ENCODE data around the gene PRRT4.

Gene PRRT4

GRCh38 chr7:128361411-128362379 is at the start of gene PRRT4:
PRRT4 (minus strand) TSS chr7:128361690.
- no peak for DNase-seq (ENCODE audit: low read depth in 2 of 2, low spot score in 1 of 2)

- no peak for DNase-seq (ENCODE audit: low read depth in 2 of 2, low spot score in 1 of 2)
Observed at GRCh38 chr7:128410451-128410753, 48.9 kb upstream of the PRRT4 start.

- DNase-seq (ENCODE audit: low read depth in 2 of 2, low spot score in 1 of 2) = peak; percentile 72 to 75
Observed at GRCh38 chr7:128409596-128410450, 48.3 kb upstream of the PRRT4 start, which contains the start of gene IMPDH1. IMPDH1 (minus strand) TSS chr7:128409982; CDS start chr7:128409901, 81 bp downstream.

- no peak for DNase-seq (ENCODE audit: low read depth in 2 of 2, low spot score in 1 of 2)
Observed at GRCh38 chr7:128408709-128409595, 47.5 kb upstream of the PRRT4 start.

GRCh38 chr7:128407751-128408708 is 46.5 kb upstream of the PRRT4 start:
- no peak for DNase-seq (ENCODE audit: low read depth in 2 of 2, low spot score in 1 of 2)

GRCh38 chr7:128407233-128407589 is 45.7 kb upstream of the PRRT4 start:
- DNase-seq (ENCODE audit: low read depth in 2 of 2, low spot score in 1 of 2) = no peak

- no peak for DNase-seq (ENCODE audit: low read depth in 2 of 2, low spot score in 1 of 2)
Observed at GRCh38 chr7:128406314-128407232, 45.1 kb upstream of the PRRT4 start.

GRCh38 chr7:128405471-128406313 is 44.2 kb upstream of the PRRT4 start:
- peak in 1 of 2 donors; percentile 20 for DNase-seq (ENCODE audit: low read depth in 2 of 2, low spot score in 1 of 2)

GRCh38 chr7:128404886-128405470 is 43.5 kb upstream of the PRRT4 start:
- no peak for DNase-seq (ENCODE audit: low read depth in 2 of 2, low spot score in 1 of 2)

GRCh38 chr7:128404143-128404681 is 42.7 kb upstream of the PRRT4 start:
- DNase-seq (ENCODE audit: low read depth in 2 of 2, low spot score in 1 of 2) = no peak

- DNase-seq (ENCODE audit: low read depth in 2 of 2, low spot score in 1 of 2) = no peak
Observed at GRCh38 chr7:128403676-128404075, 42.2 kb upstream of the PRRT4 start.

GRCh38 chr7:128402356-128402755 is 40.9 kb upstream of the PRRT4 start:
- no peak for DNase-seq (ENCODE audit: low read depth in 2 of 2, low spot score in 1 of 2)

GRCh38 chr7:128400566-128400965 is 39.1 kb upstream of the PRRT4 start:
- DNase-seq (ENCODE audit: low read depth in 2 of 2, low spot score in 1 of 2) = no peak

- DNase-seq (ENCODE audit: low read depth in 2 of 2, low spot score in 1 of 2) = no peak
Observed at GRCh38 chr7:128399991-128400390, 38.5 kb upstream of the PRRT4 start.

- no peak for DNase-seq (ENCODE audit: low read depth in 2 of 2, low spot score in 1 of 2)
Observed at GRCh38 chr7:128398841-128399135, 37.3 kb upstream of the PRRT4 start.

- DNase-seq (ENCODE audit: low read depth in 2 of 2, low spot score in 1 of 2) = no peak
Observed at GRCh38 chr7:128398016-128398840, 36.7 kb upstream of the PRRT4 start.

- no peak for DNase-seq (ENCODE audit: low read depth in 2 of 2, low spot score in 1 of 2)
Observed at GRCh38 chr7:128396357-128396756, 34.9 kb upstream of the PRRT4 start.

Data from stimulated activated CD8-positive, alpha-beta memory T cell treated with anti-CD3 and anti-CD28 coated beads, Interleukin-4, amount 100 ng/mL, for 1 hour (primary cell).